ENCODE results near the gene HMX2. TPM values are rescaled to one million over a fixed set of nuclear protein-coding genes. Genes with fewer than 3 reads are reported as not detected.

The HMX2 gene
- polyA plus RNA-seq, 1 donor from 2014 or later: not detected

DNA sequence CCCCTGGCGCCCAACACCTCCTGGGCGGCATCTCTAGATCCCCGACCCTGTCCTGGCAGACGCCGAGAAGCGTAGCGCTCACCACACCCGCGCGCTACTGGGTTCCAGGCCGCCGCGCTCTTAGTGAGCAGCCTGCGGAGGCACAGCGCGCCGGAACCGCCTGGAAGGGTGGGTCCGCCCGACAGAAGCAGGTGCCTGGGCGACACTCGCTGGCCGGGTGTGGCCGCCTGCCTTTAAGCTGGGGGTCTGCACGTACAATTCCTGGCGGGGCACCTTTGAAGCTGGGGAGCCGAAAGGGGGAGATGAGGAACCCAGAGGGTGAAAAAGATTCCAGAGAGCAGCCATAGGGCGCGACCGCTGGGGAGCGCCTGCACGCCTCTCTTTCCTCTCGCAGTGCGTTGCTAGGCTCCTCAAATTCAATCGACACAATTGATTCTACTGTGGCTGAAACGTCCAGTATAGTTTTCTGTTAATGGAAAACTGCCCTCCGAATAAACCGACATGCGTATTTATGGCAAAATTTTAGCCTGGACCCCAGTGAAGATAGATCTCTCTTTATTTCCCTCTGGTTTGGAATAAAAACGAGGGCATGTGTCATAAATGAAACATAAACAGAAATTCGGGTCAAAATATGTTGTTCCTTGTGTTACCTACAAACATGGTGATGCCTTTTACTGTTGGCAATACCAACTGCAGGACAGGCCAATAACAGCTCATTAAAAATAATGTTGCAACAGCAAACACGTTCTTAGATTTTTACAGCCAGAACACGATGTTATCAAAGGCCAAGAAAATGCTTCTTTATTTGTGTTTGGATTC, 7.6 kb upstream of the HMX2 start:
- Histone ChIP-seq H2AFZ (ENCODE audit: low read depth, low read length) (no peak overlapping the region), H3K36me3 (ENCODE audit: insufficient read depth, low read length) (no peaks in the 10 kb centered on the region), H3K79me2 (replicated peaks; ENCODE audit: insufficient read depth, low read length) (no peaks in the 10 kb centered on the region), H3K4me2 (ENCODE audit: low read length) (no peak overlapping the region), H3K9me2 (ENCODE audit: insufficient read depth, low read length) (no peaks in the 10 kb centered on the region), H3K9ac (ENCODE audit: low read length) (no peak overlapping the region), H3K9me3 (ENCODE audit: low read length) (no peaks in the 10 kb centered on the region), H3K4me3 (ENCODE audit: low read length) (no peak overlapping the region), H3K27ac (ENCODE audit: low read length) (no peak overlapping the region), H3F3A (ENCODE audit: insufficient read depth, low read length, poor library complexity, severe bottlenecking) (no peaks in the 10 kb centered on the region), H4K20me1 (ENCODE audit: insufficient read depth) (no peaks in the 10 kb centered on the region), H3K27me3 (ENCODE audit: insufficient read depth, low read depth, low read length) (peaks cover 100% of the 10 kb centered on the region)
- TF ChIP-seq RAD21 (conservative IDR thresholded peaks at IDR 0.05) (peak; percentile 24), SMC3 (conservative IDR thresholded peaks at IDR 0.05; ENCODE audit: poor library complexity) (peak; percentile 20), EZH2 (IDR thresholded peaks at IDR 0.05; ENCODE audit: borderline replicate concordance, insufficient read depth, low read length, poor library complexity, severe bottlenecking) (peak; percentile 69), MXI1 (conservative IDR thresholded peaks at IDR 0.05; ENCODE audit: poor library complexity, severe bottlenecking) (no peak), EP300 (conservative IDR thresholded peaks at IDR 0.05; ENCODE audit: poor library complexity, severe bottlenecking) (no peak), POLR2AphosphoS5 (IDR thresholded peaks at IDR 0.05) (no peak), TAF1 (IDR thresholded peaks at IDR 0.05; ENCODE audit: low read depth) (no peak)
- TF ChIP-seq, protein P1, sequence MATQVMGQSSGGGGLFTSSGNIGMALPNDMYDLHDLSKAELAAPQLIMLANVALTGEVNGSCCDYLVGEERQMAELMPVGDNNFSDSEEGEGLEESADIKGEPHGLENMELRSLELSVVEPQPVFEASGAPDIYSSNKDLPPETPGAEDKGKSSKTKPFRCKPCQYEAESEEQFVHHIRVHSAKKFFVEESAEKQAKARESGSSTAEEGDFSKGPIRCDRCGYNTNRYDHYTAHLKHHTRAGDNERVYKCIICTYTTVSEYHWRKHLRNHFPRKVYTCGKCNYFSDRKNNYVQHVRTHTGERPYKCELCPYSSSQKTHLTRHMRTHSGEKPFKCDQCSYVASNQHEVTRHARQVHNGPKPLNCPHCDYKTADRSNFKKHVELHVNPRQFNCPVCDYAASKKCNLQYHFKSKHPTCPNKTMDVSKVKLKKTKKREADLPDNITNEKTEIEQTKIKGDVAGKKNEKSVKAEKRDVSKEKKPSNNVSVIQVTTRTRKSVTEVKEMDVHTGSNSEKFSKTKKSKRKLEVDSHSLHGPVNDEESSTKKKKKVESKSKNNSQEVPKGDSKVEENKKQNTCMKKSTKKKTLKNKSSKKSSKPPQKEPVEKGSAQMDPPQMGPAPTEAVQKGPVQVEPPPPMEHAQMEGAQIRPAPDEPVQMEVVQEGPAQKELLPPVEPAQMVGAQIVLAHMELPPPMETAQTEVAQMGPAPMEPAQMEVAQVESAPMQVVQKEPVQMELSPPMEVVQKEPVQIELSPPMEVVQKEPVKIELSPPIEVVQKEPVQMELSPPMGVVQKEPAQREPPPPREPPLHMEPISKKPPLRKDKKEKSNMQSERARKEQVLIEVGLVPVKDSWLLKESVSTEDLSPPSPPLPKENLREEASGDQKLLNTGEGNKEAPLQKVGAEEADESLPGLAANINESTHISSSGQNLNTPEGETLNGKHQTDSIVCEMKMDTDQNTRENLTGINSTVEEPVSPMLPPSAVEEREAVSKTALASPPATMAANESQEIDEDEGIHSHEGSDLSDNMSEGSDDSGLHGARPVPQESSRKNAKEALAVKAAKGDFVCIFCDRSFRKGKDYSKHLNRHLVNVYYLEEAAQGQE (IDR thresholded peaks at IDR 0.05; ENCODE audit: borderline replicate concordance): no peak
- TF ChIP-seq, protein P2, sequence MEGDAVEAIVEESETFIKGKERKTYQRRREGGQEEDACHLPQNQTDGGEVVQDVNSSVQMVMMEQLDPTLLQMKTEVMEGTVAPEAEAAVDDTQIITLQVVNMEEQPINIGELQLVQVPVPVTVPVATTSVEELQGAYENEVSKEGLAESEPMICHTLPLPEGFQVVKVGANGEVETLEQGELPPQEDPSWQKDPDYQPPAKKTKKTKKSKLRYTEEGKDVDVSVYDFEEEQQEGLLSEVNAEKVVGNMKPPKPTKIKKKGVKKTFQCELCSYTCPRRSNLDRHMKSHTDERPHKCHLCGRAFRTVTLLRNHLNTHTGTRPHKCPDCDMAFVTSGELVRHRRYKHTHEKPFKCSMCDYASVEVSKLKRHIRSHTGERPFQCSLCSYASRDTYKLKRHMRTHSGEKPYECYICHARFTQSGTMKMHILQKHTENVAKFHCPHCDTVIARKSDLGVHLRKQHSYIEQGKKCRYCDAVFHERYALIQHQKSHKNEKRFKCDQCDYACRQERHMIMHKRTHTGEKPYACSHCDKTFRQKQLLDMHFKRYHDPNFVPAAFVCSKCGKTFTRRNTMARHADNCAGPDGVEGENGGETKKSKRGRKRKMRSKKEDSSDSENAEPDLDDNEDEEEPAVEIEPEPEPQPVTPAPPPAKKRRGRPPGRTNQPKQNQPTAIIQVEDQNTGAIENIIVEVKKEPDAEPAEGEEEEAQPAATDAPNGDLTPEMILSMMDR (IDR thresholded peaks at IDR 0.05; ENCODE audit: poor library complexity, severe bottlenecking): peak; percentile 41

DNA sequence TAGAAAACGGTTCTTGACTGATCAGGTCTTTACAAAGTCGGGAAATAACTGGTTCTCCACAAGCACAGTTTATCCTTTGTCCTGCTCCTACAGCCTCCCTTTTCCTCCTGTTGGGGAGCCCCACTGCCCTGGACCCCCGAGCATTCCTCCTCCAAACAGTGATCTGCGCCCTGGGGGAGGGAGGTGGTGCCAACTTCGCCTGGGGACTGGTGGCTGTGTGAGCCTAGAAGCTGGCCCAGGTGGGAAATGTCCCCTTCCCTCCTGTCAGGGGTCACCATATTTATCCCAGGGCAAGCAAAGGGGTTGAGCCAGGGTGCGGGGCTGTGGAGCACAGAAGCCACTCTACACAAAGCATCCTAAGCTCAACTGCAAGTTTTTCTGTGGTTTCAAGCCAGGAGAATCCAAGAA, 6.9 kb upstream of the HMX2 start:
- H3K79me2 ChIP-seq (replicated peaks; ENCODE audit: insufficient read depth, low read length): no peaks in the 10 kb centered on the region
- no peak overlapping the region for H3K4me3 ChIP-seq (ENCODE audit: low read length)
- H3K9me3 ChIP-seq (ENCODE audit: low read length): no peaks in the 10 kb centered on the region
- no peaks in the 10 kb centered on the region for H4K20me1 ChIP-seq (ENCODE audit: insufficient read depth)
- TF ChIP-seq POLR2AphosphoS5 (IDR thresholded peaks at IDR 0.05): peak; percentile 47
- TF ChIP-seq EZH2 (IDR thresholded peaks at IDR 0.05; ENCODE audit: borderline replicate concordance, insufficient read depth, low read length, poor library complexity, severe bottlenecking): no peak
- no peak for TF ChIP-seq EP300 (conservative IDR thresholded peaks at IDR 0.05; ENCODE audit: poor library complexity, severe bottlenecking)
- TF ChIP-seq TAF1 (IDR thresholded peaks at IDR 0.05; ENCODE audit: low read depth): no peak
- H3K27ac ChIP-seq (ENCODE audit: low read length): no peak overlapping the region
- no peak overlapping the region for H3K9ac ChIP-seq (ENCODE audit: low read length)
- H3K36me3 ChIP-seq (ENCODE audit: insufficient read depth, low read length): no peaks in the 10 kb centered on the region
- no peaks in the 10 kb centered on the region for H3F3A ChIP-seq (ENCODE audit: insufficient read depth, low read length, poor library complexity, severe bottlenecking)
- H2AFZ ChIP-seq (ENCODE audit: low read depth, low read length): no peak overlapping the region
- no peaks in the 10 kb centered on the region for H3K9me2 ChIP-seq (ENCODE audit: insufficient read depth, low read length)
- H3K27me3 ChIP-seq (ENCODE audit: insufficient read depth, low read depth, low read length): peaks cover 100% of the 10 kb centered on the region
- no peak overlapping the region for H3K4me2 ChIP-seq (ENCODE audit: low read length)

All from neural cell (in vitro differentiated cells).